Activated T-cell treated with anti-CD3 and anti-CD28 coated beads, Interleukin-2, amount 50 U/mL, for 48 hours (primary cell): Measurements from ENCODE around the gene UBTD2.

ENCODE experiments used
- DNase-seq, 2 experiments: peaks; one replicate each; pipeline ENCODE4 v3.0.0-alpha.2; 2020

Gene UBTD2

GRCh38 chr5:172166030-172166826 lies 117.3 kb downstream of the UBTD2 start:
- no peak for DNase-seq

GRCh38 chr5:172165465-172165864 lies 118.1 kb downstream of the UBTD2 start:
- no peak for DNase-seq

GRCh38 chr5:172164769-172165212 lies 118.8 kb downstream of the UBTD2 start:
- DNase-seq: no peak

GRCh38 chr5:172163346-172163745 lies 120.2 kb downstream of the UBTD2 start:
- DNase-seq: no peak

- DNase-seq: no peak
These were observed 120.6 kb downstream of the UBTD2 start for GRCh38 chr5:172162987-172163343.

- no peak for DNase-seq
These were observed 121.1 kb downstream of the UBTD2 start for GRCh38 chr5:172162323-172162986.

GRCh38 chr5:172160506-172160905 lies 123.1 kb downstream of the UBTD2 start:
- no peak for DNase-seq
